HEK293 (cell line): Measurements from ENCODE around the gene IGSF23.

Experiments
- TRIM28 ChIP-seq: IDR thresholded peaks from 2 replicates; pipeline ENCODE4 v1.6.1; 2011; ENCODE audit warnings: low read length, control low read depth, borderline replicate concordance
- ZBTB11 ChIP-seq: fragments of 450-650 bp; formaldehyde crosslinking; conservative IDR thresholded peaks from 2 replicates; pipeline ENCODE4 v1.5.1; 2016; ENCODE audit warnings: low read depth, missing biosample characterization, missing genetic modification characterization
- ZNF140 ChIP-seq: fragments of 450-650 bp; formaldehyde crosslinking; IDR thresholded peaks from 2 replicates; pipeline ENCODE4 v1.5.1; 2016; ENCODE audit warnings: missing biosample characterization, missing genetic modification characterization
- ZNF292 ChIP-seq: fragments of 450-650 bp; formaldehyde crosslinking; IDR thresholded peaks from 2 replicates; pipeline ENCODE4 v1.5.1; 2016; ENCODE audit warnings: low read depth, missing biosample characterization, missing genetic modification characterization, borderline replicate concordance
- ZNF324 ChIP-seq: fragments of 450-650 bp; formaldehyde crosslinking; IDR thresholded peaks from 2 replicates; pipeline ENCODE4 v1.5.1; 2016; ENCODE audit warnings: missing biosample characterization, missing genetic modification characterization
- ZNF423 ChIP-seq: fragments of 450-650 bp; formaldehyde crosslinking; IDR thresholded peaks from 2 replicates; pipeline ENCODE4 v1.5.1; 2016; ENCODE audit warnings: missing biosample characterization, missing genetic modification characterization
- TF ChIP-seq, protein P1 (sequence below): fragments of 450-650 bp; formaldehyde crosslinking; IDR thresholded peaks from 2 replicates; pipeline ENCODE4 v1.5.1; 2016; ENCODE audit warnings: missing biosample characterization, missing genetic modification characterization
- TF ChIP-seq, protein P2 (sequence below): fragments of 450-650 bp; formaldehyde crosslinking; IDR thresholded peaks from 2 replicates; pipeline ENCODE4 v1.5.1; 2016; ENCODE audit warnings: missing biosample characterization, missing genetic modification characterization
- TF ChIP-seq, protein P3 (sequence below): fragments of 450-650 bp; IDR thresholded peaks from 2 replicates; pipeline ENCODE4 v1.5.1; 2018; ENCODE audit warnings: missing biosample characterization, mild to moderate bottlenecking, missing genetic modification characterization
- TF ChIP-seq, protein P4 (sequence below): fragments of 450-650 bp; IDR thresholded peaks from 2 replicates; pipeline ENCODE4 v1.5.1; 2018; ENCODE audit warnings: missing biosample characterization, missing genetic modification characterization

- TF ChIP-seq ZNF423: no peak
- TF ChIP-seq, protein P1, sequence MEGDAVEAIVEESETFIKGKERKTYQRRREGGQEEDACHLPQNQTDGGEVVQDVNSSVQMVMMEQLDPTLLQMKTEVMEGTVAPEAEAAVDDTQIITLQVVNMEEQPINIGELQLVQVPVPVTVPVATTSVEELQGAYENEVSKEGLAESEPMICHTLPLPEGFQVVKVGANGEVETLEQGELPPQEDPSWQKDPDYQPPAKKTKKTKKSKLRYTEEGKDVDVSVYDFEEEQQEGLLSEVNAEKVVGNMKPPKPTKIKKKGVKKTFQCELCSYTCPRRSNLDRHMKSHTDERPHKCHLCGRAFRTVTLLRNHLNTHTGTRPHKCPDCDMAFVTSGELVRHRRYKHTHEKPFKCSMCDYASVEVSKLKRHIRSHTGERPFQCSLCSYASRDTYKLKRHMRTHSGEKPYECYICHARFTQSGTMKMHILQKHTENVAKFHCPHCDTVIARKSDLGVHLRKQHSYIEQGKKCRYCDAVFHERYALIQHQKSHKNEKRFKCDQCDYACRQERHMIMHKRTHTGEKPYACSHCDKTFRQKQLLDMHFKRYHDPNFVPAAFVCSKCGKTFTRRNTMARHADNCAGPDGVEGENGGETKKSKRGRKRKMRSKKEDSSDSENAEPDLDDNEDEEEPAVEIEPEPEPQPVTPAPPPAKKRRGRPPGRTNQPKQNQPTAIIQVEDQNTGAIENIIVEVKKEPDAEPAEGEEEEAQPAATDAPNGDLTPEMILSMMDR: no peak
- TF ChIP-seq TRIM28: no peak
- TF ChIP-seq ZNF140: no peak
- TF ChIP-seq, protein P2, sequence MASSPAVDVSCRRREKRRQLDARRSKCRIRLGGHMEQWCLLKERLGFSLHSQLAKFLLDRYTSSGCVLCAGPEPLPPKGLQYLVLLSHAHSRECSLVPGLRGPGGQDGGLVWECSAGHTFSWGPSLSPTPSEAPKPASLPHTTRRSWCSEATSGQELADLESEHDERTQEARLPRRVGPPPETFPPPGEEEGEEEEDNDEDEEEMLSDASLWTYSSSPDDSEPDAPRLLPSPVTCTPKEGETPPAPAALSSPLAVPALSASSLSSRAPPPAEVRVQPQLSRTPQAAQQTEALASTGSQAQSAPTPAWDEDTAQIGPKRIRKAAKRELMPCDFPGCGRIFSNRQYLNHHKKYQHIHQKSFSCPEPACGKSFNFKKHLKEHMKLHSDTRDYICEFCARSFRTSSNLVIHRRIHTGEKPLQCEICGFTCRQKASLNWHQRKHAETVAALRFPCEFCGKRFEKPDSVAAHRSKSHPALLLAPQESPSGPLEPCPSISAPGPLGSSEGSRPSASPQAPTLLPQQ (tag by site-specific recombination): no peak
- no peak for TF ChIP-seq ZNF324 (tag by site-specific recombination)
- TF ChIP-seq, protein P3, sequence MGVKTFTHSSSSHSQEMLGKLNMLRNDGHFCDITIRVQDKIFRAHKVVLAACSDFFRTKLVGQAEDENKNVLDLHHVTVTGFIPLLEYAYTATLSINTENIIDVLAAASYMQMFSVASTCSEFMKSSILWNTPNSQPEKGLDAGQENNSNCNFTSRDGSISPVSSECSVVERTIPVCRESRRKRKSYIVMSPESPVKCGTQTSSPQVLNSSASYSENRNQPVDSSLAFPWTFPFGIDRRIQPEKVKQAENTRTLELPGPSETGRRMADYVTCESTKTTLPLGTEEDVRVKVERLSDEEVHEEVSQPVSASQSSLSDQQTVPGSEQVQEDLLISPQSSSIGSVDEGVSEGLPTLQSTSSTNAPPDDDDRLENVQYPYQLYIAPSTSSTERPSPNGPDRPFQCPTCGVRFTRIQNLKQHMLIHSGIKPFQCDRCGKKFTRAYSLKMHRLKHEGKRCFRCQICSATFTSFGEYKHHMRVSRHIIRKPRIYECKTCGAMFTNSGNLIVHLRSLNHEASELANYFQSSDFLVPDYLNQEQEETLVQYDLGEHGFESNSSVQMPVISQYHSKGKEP (tag by site-specific recombination): no peak
- TF ChIP-seq, protein P4, sequence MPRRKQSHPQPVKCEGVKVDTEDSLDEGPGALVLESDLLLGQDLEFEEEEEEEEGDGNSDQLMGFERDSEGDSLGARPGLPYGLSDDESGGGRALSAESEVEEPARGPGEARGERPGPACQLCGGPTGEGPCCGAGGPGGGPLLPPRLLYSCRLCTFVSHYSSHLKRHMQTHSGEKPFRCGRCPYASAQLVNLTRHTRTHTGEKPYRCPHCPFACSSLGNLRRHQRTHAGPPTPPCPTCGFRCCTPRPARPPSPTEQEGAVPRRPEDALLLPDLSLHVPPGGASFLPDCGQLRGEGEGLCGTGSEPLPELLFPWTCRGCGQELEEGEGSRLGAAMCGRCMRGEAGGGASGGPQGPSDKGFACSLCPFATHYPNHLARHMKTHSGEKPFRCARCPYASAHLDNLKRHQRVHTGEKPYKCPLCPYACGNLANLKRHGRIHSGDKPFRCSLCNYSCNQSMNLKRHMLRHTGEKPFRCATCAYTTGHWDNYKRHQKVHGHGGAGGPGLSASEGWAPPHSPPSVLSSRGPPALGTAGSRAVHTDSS: no peak
- TF ChIP-seq ZBTB11 (tag by site-specific recombination): no peak
- TF ChIP-seq ZNF292 (tag by site-specific recombination): no peak
These were observed 72.5 kb downstream of the IGSF23 start for GRCh38 chr19:44685877-44686276.
